Neutrophil (primary cell): Measurements from ENCODE around the gene SMYD4.
"Not testable (repeated sequence)": the region's sequence is repeated elsewhere in the genome, so short reads cannot be mapped to it uniquely, and the experiment has no call there.

ENCODE experiments used
- H3K27ac ChIP-seq: fragments of 200-600 bp; sonication (generic); 2 replicates; pipeline ENCODE4 v1.5.1; 2016; ENCODE audit warnings: mild to moderate bottlenecking, moderate library complexity
- H3K27me3 ChIP-seq: fragments of 200-600 bp; sonication (generic); 2 replicates; pipeline ENCODE4 v1.6.0; 2016; ENCODE audit warnings: mild to moderate bottlenecking
- H3K36me3 ChIP-seq: fragments of 200-600 bp; sonication (generic); 2 replicates; pipeline ENCODE4 v1.5.1; 2017
- H3K4me1 ChIP-seq, 2 experiments: fragments of 200-600 bp in 1 of 2; sonication (generic) in 1 of 2; 1 replicate in 1 of 2; 2 replicates in 1 of 2; pipeline versions ENCODE4 v1.5.1 to v1.6.1; 2013 to 2016; ENCODE audit warnings: low read depth in 1 of 2, low read length in 1 of 2, mild to moderate bottlenecking in 1 of 2, moderate library complexity in 1 of 2; ENCODE audit not compliant: control insufficient read depth in 1 of 2, insufficient read depth in 1 of 2
- H3K4me3 ChIP-seq, 2 experiments: fragments of 200-600 bp in 1 of 2; sonication (generic) in 1 of 2; 1 replicate in 1 of 2; 2 replicates in 1 of 2; pipeline ENCODE4 v1.5.1; 2013 to 2016; ENCODE audit warnings: low read depth in 1 of 2, low read length in 1 of 2, mild to moderate bottlenecking in 1 of 2, moderate library complexity in 1 of 2
- H3K9me3 ChIP-seq: fragments of 200-600 bp; sonication (generic); 2 replicates; pipeline ENCODE4 v1.5.1; 2016
- CTCF ChIP-seq: fragments of 200-600 bp; sonication (generic); IDR thresholded peaks from 2 replicates; pipeline ENCODE4 v1.5.1; 2016; ENCODE audit warnings: antibody characterized with exemption

The SMYD4 gene

GRCh38 chr17:1829216-1829591, 498 bp downstream of the SMYD4 start:
- Histone ChIP-seq H3K27ac (peak overlapping the region; percentile 76), H3K27me3 (no peaks in the 10 kb centered on the region), H3K36me3 (no peaks in the 10 kb centered on the region), H3K4me3 (peak overlapping the region; percentile 88 to 98), H3K4me1 (peaks cover 14 to 17% of the 10 kb centered on the region in 2 experiments), H3K9me3 (no peaks in the 10 kb centered on the region)
- TF ChIP-seq CTCF, result no peak

GRCh38 chr17:1820528-1821252, 9.0 kb downstream of the SMYD4 start:
- H3K36me3 ChIP-seq, result no peaks in the 10 kb centered on the region

GRCh38 chr17:1813088-1813487, 16.6 kb downstream of the SMYD4 start:
- Histone ChIP-seq H3K27ac (no peak overlapping the region), H3K9me3 (no peaks in the 10 kb centered on the region), H3K4me1 (no peaks in the 10 kb centered on the region), H3K27me3 (no peaks in the 10 kb centered on the region), H3K36me3 (peaks cover 23% of the 10 kb centered on the region), H3K4me3 (no peak overlapping the region)
- TF ChIP-seq CTCF, result no peak

More at GRCh38 chr17:1820528-1821252, 9.0 kb downstream of the SMYD4 start:
- no peaks in the 10 kb centered on the region for H3K9me3 ChIP-seq
- TF ChIP-seq CTCF, result no peak
- H3K27ac ChIP-seq, result no peak overlapping the region
- no peaks in the 10 kb centered on the region for H3K27me3 ChIP-seq
- no peak overlapping the region for H3K4me3 ChIP-seq
- H3K4me1 ChIP-seq, result no peaks in the 10 kb centered on the region

- no peaks in the 10 kb centered on the region for H3K4me1 ChIP-seq
Observed at GRCh38 chr17:1810450-1811103, 19.1 kb downstream of the SMYD4 start.

GRCh38 chr17:1809815-1810214, 19.9 kb downstream of the SMYD4 start:
- H3K27ac ChIP-seq, H3K27me3 ChIP-seq, H3K4me1 ChIP-seq, H3K9me3 ChIP-seq, H3K4me3 ChIP-seq: not testable (repeated sequence)
- H3K36me3 ChIP-seq, result peaks cover 23% of the 10 kb centered on the region

More at GRCh38 chr17:1810450-1811103, 19.1 kb downstream of the SMYD4 start:
- Histone ChIP-seq H3K36me3 (peaks cover 23% of the 10 kb centered on the region), H3K4me3 (no peak overlapping the region), H3K9me3 (no peaks in the 10 kb centered on the region), H3K27ac (no peak overlapping the region), H3K27me3 (no peaks in the 10 kb centered on the region)
- no peak for TF ChIP-seq CTCF

GRCh38 chr17:1808644-1809043, 21.1 kb downstream of the SMYD4 start:
- Histone ChIP-seq H3K27me3 (no peaks in the 10 kb centered on the region), H3K27ac (no peak overlapping the region), H3K36me3 (peaks cover 29% of the 10 kb centered on the region), H3K9me3 (no peaks in the 10 kb centered on the region), H3K4me3 (no peak overlapping the region), H3K4me1 (no peaks in the 10 kb centered on the region)
- TF ChIP-seq CTCF, result no peak
